Inferior parietal cortex (tissue), 1 donor: ENCODE data around the gene ZHX3.
"Not testable (repeated sequence)": the region's sequence is repeated elsewhere in the genome, so short reads cannot be mapped to it uniquely, and the experiment has no call there.

Experiments used
- DNase-seq: peaks from one replicate; pipeline ENCODE4 v3.0.0-alpha.2; 2016; ENCODE audit errors: extremely low spot score

The ZHX3 gene

GRCh38 chr20:41331731-41332130 lies 14.2 kb upstream of the ZHX3 start:
- DNase-seq, result no peak

- DNase-seq, result no peak
Measured at GRCh38 chr20:41330941-41331340, 13.4 kb upstream of the ZHX3 start.

GRCh38 chr20:41330343-41330720 lies 12.8 kb upstream of the ZHX3 start:
- DNase-seq, result no peak

GRCh38 chr20:41329435-41330342 lies 12.2 kb upstream of the ZHX3 start:
- DNase-seq, result no peak

GRCh38 chr20:41327178-41327577 lies 9.6 kb upstream of the ZHX3 start:
- no peak for DNase-seq

- DNase-seq, result no peak
Measured at GRCh38 chr20:41320976-41321375, 3.4 kb upstream of the ZHX3 start.

- no peak for DNase-seq
Measured at GRCh38 chr20:41320441-41320840, 2.9 kb upstream of the ZHX3 start.

- peak; percentile 31 for DNase-seq
Measured at GRCh38 chr20:41318271-41318649, 729 bp upstream of the ZHX3 start.

- DNase-seq, result peak; percentile 49
Measured at GRCh38 chr20:41316602-41317545, 657 bp downstream of the ZHX3 start.

- peak; percentile 48 for DNase-seq
Measured at GRCh38 chr20:41316051-41316450, 1.5 kb downstream of the ZHX3 start.

GRCh38 chr20:41314386-41314785 lies 3.1 kb downstream of the ZHX3 start:
- no peak for DNase-seq

- not testable (repeated sequence) for DNase-seq
Measured at GRCh38 chr20:41312009-41312408, 5.5 kb downstream of the ZHX3 start.

- DNase-seq, result no peak
Measured at GRCh38 chr20:41309817-41310216, 7.7 kb downstream of the ZHX3 start.

GRCh38 chr20:41308726-41309413 lies 8.7 kb downstream of the ZHX3 start:
- no peak for DNase-seq

- no peak for DNase-seq
Measured at GRCh38 chr20:41308290-41308711, 9.2 kb downstream of the ZHX3 start.

GRCh38 chr20:41307021-41307420 lies 10.5 kb downstream of the ZHX3 start:
- no peak for DNase-seq

GRCh38 chr20:41306061-41306727 lies 11.3 kb downstream of the ZHX3 start:
- DNase-seq, result no peak

- no peak for DNase-seq
Measured at GRCh38 chr20:41304424-41305079, 13.0 kb downstream of the ZHX3 start.

- no peak for DNase-seq
Measured at GRCh38 chr20:41304002-41304401, 13.5 kb downstream of the ZHX3 start.

- DNase-seq, result no peak
Measured at GRCh38 chr20:41300886-41301285, 16.6 kb downstream of the ZHX3 start.

- no peak for DNase-seq
Measured at GRCh38 chr20:41300383-41300782, 17.1 kb downstream of the ZHX3 start.
